ENCODE data around the gene CXCR3.
"Not testable (repeated sequence)": the region's sequence is repeated elsewhere in the genome, so short reads cannot be mapped to it uniquely, and the experiment has no call there.

The CXCR3 gene

GRCh38 chrX:71607488-71607887 is 10.8 kb downstream of the CXCR3 start:
- DNase-seq: no peak

- DNase-seq: no peak
Observed at GRCh38 chrX:71606536-71607216, 11.6 kb downstream of the CXCR3 start.

- DNase-seq: no peak
Observed at GRCh38 chrX:71604796-71605568, 13.3 kb downstream of the CXCR3 start.

- no peak for DNase-seq
Observed at GRCh38 chrX:71604141-71604540, 14.2 kb downstream of the CXCR3 start.

DNA sequence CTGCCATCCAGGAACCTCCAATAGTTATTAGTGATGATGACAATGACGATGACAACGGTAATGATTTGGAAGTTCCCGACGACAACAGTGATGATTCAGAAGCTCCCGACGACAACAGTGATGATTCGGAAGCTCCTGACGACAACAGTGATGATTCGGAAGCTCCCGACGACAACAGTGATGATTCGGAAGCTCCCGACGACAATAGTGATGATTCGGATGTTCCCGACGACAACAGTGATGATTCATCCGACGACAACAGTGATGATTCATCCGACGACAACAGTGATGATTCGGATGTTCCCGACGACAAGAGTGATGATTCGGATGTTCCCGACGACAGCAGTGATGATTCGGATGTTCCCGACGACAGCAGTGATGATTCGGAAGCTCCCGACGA is 14.7 kb downstream of the CXCR3 start:
- no peak for DNase-seq

- no peak for DNase-seq
Observed at GRCh38 chrX:71599965-71600364, 18.3 kb downstream of the CXCR3 start.

- not testable (repeated sequence) for DNase-seq
Observed at GRCh38 chrX:71593210-71593609, 25.1 kb downstream of the CXCR3 start.

- no peak for DNase-seq
Observed at GRCh38 chrX:71586929-71587328, 31.4 kb downstream of the CXCR3 start.

GRCh38 chrX:71581210-71581609 is 37.1 kb downstream of the CXCR3 start:
- no peak for DNase-seq

- DNase-seq: no peak
Observed at GRCh38 chrX:71579990-71580380, 38.3 kb downstream of the CXCR3 start.

DNA sequence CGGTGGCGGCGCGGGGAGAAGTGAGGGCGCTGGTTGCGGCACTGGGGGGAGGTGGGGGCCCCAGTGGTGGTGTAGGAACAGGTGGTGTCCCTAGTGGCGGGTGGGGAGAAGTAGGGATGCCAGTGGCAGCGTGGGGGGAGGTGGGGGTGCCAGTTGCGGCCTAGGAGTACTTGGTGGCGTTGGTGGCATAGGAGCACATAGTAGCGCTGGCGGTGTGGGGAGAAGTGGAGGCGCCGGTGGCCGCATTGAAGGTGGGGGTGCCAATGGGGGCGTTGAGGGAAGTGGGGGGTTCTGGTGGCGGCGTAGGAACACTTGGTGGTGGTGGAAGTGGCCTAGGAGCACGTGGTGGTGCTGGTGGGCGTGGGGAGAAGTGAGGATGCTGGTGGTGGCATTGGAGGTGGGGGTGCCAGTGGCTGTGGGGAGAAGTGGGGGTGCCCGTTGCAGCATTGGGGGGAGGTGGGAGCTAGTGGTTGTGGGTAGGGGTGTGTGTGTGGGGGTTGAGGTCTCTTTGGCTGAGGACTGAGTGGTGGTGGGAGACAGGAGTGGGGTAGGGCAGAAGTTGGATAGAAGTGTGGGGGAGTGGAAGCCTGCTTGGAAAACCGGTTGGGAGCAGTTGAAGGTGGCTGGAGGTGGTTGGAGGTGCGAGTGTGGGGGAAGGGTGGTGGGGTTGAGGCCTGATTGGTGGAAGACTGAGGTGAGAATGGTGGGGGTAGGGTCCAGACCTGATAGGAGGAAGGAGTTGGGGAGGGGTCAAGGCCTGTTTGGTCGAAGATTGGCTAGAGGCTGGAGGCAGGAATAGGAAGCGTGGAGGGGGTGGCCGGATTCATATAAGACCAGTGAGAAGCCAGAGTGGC is 38.9 kb downstream of the CXCR3 start:
- DNase-seq: no peak

GRCh38 chrX:71578253-71579135 is 39.8 kb downstream of the CXCR3 start, which contains the start of gene GCNA:
Gene GCNA (plus strand): TSS chrX:71578437. CDS start chrX:71580822, 2,385 bp downstream.
- no peak for DNase-seq

DNA sequence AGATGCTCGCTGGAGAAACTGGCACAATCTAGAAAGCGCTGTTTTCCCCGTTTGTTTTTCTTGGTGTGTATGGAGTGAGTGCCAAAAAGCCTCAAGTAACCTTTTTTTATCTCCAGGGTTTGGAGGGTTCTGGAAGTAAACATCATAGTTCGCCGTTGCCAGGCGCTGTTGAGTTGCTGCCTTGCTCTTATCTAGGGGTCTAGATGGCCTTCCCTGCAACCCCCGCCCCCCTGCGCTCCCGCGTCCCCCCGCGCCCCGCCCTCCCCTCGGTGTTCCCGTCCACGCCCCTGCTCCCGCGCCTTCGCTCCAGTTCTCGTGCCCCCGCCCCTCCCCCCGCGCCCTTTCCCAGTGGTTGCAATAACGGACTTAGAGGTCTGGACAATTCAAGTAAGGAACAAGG is 40.6 kb downstream of the CXCR3 start:
- no peak for DNase-seq

DNA sequence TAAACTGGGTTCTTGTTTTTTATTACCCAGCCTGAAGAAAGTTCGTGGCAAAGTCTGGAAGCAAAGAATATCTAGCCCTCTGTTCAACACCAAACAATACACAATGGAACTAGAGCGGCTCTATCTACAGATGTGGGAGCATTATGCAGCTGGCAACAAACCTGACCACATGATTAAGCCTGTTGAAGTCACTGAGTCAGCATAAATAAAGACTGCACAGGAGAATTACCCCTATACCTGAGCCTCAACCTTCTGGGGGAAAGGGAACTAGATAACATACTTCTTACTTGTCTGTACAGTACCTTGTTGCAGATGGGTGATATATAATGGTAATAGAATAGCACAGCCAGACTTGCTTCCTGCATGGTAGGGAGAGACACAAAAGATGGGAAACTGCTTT is 44.7 kb downstream of the CXCR3 start:
- no peak for DNase-seq

DNA sequence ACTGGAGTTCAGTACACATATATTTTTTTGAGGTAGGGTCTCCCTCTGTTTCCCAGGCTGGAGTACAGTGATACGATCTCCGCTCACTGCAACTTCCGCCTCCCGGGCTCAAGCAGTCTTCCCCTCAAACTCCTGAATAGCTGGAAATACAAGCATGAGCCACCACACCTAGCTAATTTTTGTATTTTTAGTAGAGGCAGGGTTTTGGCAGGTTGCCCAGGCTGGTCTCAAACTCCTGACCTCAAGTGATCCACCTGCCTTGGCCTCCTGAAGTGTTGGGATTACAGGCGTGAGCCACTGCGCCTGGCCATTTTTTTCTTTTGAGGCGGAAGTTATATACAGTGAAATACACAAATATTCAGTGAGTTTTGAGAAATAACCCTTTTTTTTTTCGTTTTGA is 46.9 kb downstream of the CXCR3 start:
- DNase-seq: not testable (repeated sequence)

Measured in cortex of kidney (tissue), 1 donor.